H9 (cell line): Measurements from ENCODE around the gene CDK14. TPM values are rescaled to one million over a fixed set of nuclear protein-coding genes. Genes with fewer than 3 reads are reported as not detected.

ENCODE experiments used
- DNase-seq: peaks from one replicate; pipeline ENCODE4 v3.0.0-alpha.2; 2017
- H2AFZ ChIP-seq: one replicate; pipeline ENCODE4 v1.6.1; 2013; ENCODE audit warnings: mild to moderate bottlenecking, low read length, control low read depth, moderate library complexity
- H2AK5ac ChIP-seq: 2 replicates; pipeline ENCODE4 v1.6.1; 2013; ENCODE audit warnings: low read length, control low read depth, mixed read lengths; ENCODE audit not compliant: insufficient read length
- H2BK120ac ChIP-seq: one replicate; pipeline ENCODE4 v1.6.1; 2013; ENCODE audit warnings: low read depth, mild to moderate bottlenecking, low read length, control low read depth, inconsistent platforms; ENCODE audit not compliant: poor library complexity, severe bottlenecking
- H2BK12ac ChIP-seq: 2 replicates; pipeline ENCODE4 v1.6.1; 2013; ENCODE audit warnings: low read length, control low read depth, mixed read lengths, low read depth; ENCODE audit not compliant: insufficient read length
- H2BK15ac ChIP-seq: 2 replicates; pipeline ENCODE4 v1.6.1; 2013; ENCODE audit warnings: low read depth, low read length, control low read depth
- H2BK20ac ChIP-seq: one replicate; pipeline ENCODE4 v1.6.1; 2013; ENCODE audit warnings: low read depth, mild to moderate bottlenecking, low read length, control low read depth, inconsistent platforms; ENCODE audit not compliant: poor library complexity, severe bottlenecking
- H2BK5ac ChIP-seq: 2 replicates; pipeline ENCODE4 v1.6.1; 2013; ENCODE audit warnings: low read length, control low read depth, mixed read lengths; ENCODE audit not compliant: insufficient read length
- H3K14ac ChIP-seq: 2 replicates; pipeline ENCODE4 v1.6.1; 2013; ENCODE audit warnings: low read length, control low read depth; ENCODE audit not compliant: insufficient read depth
- H3K18ac ChIP-seq: 2 replicates; pipeline ENCODE4 v1.6.1; 2013; ENCODE audit warnings: low read depth, mild to moderate bottlenecking, mixed read lengths, low read length, control low read depth; ENCODE audit not compliant: insufficient read length
- H3K23ac ChIP-seq: 2 replicates; pipeline ENCODE4 v1.6.1; 2013; ENCODE audit warnings: low read length, control low read depth, mixed read lengths, low read depth; ENCODE audit not compliant: insufficient read length
- H3K23me2 ChIP-seq: 2 replicates; pipeline ENCODE4 v1.6.1; 2013; ENCODE audit warnings: low read depth, mild to moderate bottlenecking, mixed read lengths, low read length, control low read depth; ENCODE audit not compliant: insufficient read length, poor library complexity, severe bottlenecking
- H3K27ac ChIP-seq: 2 replicates; pipeline ENCODE4 v1.5.1; 2013; ENCODE audit warnings: low read length, control low read depth, mixed read lengths, low read depth; ENCODE audit not compliant: insufficient read length
- H3K27me3 ChIP-seq: 2 replicates; pipeline ENCODE4 v1.6.1; 2013; ENCODE audit warnings: low read length, control low read depth, inconsistent platforms; ENCODE audit not compliant: insufficient read depth
- H3K4ac ChIP-seq: 2 replicates; pipeline ENCODE4 v1.6.1; 2013; ENCODE audit warnings: low read depth, mild to moderate bottlenecking, control low read depth, inconsistent platforms, low read length, moderate library complexity
- H3K4me1 ChIP-seq: 2 replicates; pipeline ENCODE4 v1.6.1; 2013; ENCODE audit warnings: low read length, control low read depth, inconsistent platforms; ENCODE audit not compliant: insufficient read depth
- H3K4me2 ChIP-seq: 2 replicates; pipeline ENCODE4 v1.6.1; 2013; ENCODE audit warnings: low read length, control low read depth, mixed read lengths; ENCODE audit not compliant: insufficient read length, insufficient read depth
- H3K56ac ChIP-seq: 2 replicates; pipeline ENCODE4 v1.6.1; 2013; ENCODE audit warnings: low read depth, mild to moderate bottlenecking, mixed read lengths, low read length, control low read depth; ENCODE audit not compliant: insufficient read length
- H3K79me1 ChIP-seq: 2 replicates; pipeline ENCODE4 v1.6.1; 2013; ENCODE audit warnings: low read depth, mild to moderate bottlenecking, moderate library complexity, low read length, control low read depth, inconsistent platforms; ENCODE audit not compliant: insufficient read depth, poor library complexity, severe bottlenecking
- H3K79me2 ChIP-seq: 2 replicates; pipeline ENCODE4 v1.6.1; 2013; ENCODE audit warnings: low read length, control low read depth, inconsistent platforms; ENCODE audit not compliant: insufficient read depth
- H3K9ac ChIP-seq: 2 replicates; pipeline ENCODE4 v1.6.1; 2013; ENCODE audit warnings: low read length, control low read depth, mixed read lengths; ENCODE audit not compliant: insufficient read length; ENCODE audit errors: extremely low read depth
- H3K9me3 ChIP-seq: one replicate; pipeline ENCODE4 v1.6.1; 2013; ENCODE audit warnings: low read depth, low read length, inconsistent platforms; ENCODE audit not compliant: control insufficient read depth
- H3T11ph ChIP-seq: one replicate; pipeline ENCODE4 v1.6.1; 2013; ENCODE audit warnings: mild to moderate bottlenecking, low read length, control low read depth, inconsistent platforms
- H4K20me1 ChIP-seq: one replicate; pipeline ENCODE4 v1.6.1; 2013; ENCODE audit not compliant: control insufficient read depth, insufficient read length, insufficient read depth
- H4K5ac ChIP-seq: 2 replicates; pipeline ENCODE4 v1.6.1; 2013; ENCODE audit warnings: low read depth, mild to moderate bottlenecking, mixed read lengths, low read length, control low read depth; ENCODE audit not compliant: insufficient read length
- H4K8ac ChIP-seq: replicated peaks from 2 replicates; pipeline ENCODE4 v1.6.1; 2013; ENCODE audit warnings: low read length, control low read depth, mixed read lengths, low read depth; ENCODE audit not compliant: insufficient read length
- H4K91ac ChIP-seq: 2 replicates; pipeline ENCODE4 v1.6.1; 2013; ENCODE audit warnings: low read depth, mild to moderate bottlenecking, moderate library complexity, mixed read lengths, low read length, control low read depth; ENCODE audit not compliant: insufficient read length
- H3K27ac Mint-ChIP-seq, 3 experiments: 2 replicates in 2 of 3; 3 replicates in 1 of 3; pipeline ENCODE4 v1.8.0; 2020 to 2021; ENCODE audit warnings: mixed read lengths in 3 of 3, mild to moderate bottlenecking in 1 of 3, moderate library complexity in 1 of 3
- H3K27me3 Mint-ChIP-seq: 2 replicates; pipeline ENCODE4 v1.8.0; 2021; ENCODE audit warnings: low read depth, mild to moderate bottlenecking, moderate library complexity, mixed read lengths
- H3K36me3 Mint-ChIP-seq, 3 experiments: 2 replicates in 2 of 3; 3 replicates in 1 of 3; pipeline ENCODE4 v1.8.0; 2020 to 2021; ENCODE audit warnings: low read depth in 3 of 3, mixed read lengths in 3 of 3; ENCODE audit not compliant: insufficient read depth in 1 of 3
- H3K4me1 Mint-ChIP-seq, 2 experiments: 2 replicates each; pipeline ENCODE4 v1.8.0; 2020; ENCODE audit warnings: mixed read lengths in 2 of 2
- H3K4me3 Mint-ChIP-seq, 2 experiments: 2 replicates in 1 of 2; 3 replicates in 1 of 2; pipeline ENCODE4 v1.8.0; 2020 to 2021; ENCODE audit warnings: mild to moderate bottlenecking in 2 of 2, mixed read lengths in 2 of 2, moderate library complexity in 1 of 2
- H3K9me3 Mint-ChIP-seq, 2 experiments: 2 replicates in 1 of 2; 3 replicates in 1 of 2; pipeline ENCODE4 v1.8.0; 2020; ENCODE audit warnings: mild to moderate bottlenecking in 2 of 2, mixed read lengths in 2 of 2, moderate library complexity in 1 of 2
- CTCF ChIP-seq: fragments of 200-600 bp; sonication (generic); conservative IDR thresholded peaks from 3 replicates; pipeline ENCODE4 v1.8.0; 2021; ENCODE audit warnings: antibody characterized with exemption, mild to moderate bottlenecking
- WGBS: extraction: QIAGEN DNeasy Blood & Tissue Kit; methylation state at CpG from one replicate; pipeline ENCODE4 v1.1.7; 2013; ENCODE audit warnings: missing lambda C conversion rate, low lambda C conversion rate, mixed read lengths; ENCODE audit not compliant: insufficient read length; ENCODE audit errors: extremely low coverage; 5-methylcytosine and 5-hydroxymethylcytosine counted together
- total RNA-seq: library from RNA; stranded (reverse); gene quantifications from 2 replicates; pipeline ENCODE4 v1.2.1, GENCODE V29; 2021

The CDK14 gene
- total RNA-seq, 1 experiment from 2014 or later, result 23.9 TPM

GRCh38 chr7:91067242-91067641 lies 471.1 kb downstream of the CDK14 start:
- H3K56ac ChIP-seq, result no peak overlapping the region
- no peak overlapping the region for H2BK20ac ChIP-seq
- H3K4me3 Mint-ChIP-seq, result no peak overlapping the region
- H3K27me3 ChIP-seq, result no peaks in the 10 kb centered on the region
- H3K79me1 ChIP-seq, result no peaks in the 10 kb centered on the region
- H2AK5ac ChIP-seq, result no peak overlapping the region
- no peak overlapping the region for H3T11ph ChIP-seq
- no peak overlapping the region for H3K14ac ChIP-seq
- no peak overlapping the region for H3K4me2 ChIP-seq
- no peak for TF ChIP-seq CTCF
- H4K5ac ChIP-seq, result no peak overlapping the region
- no peaks in the 10 kb centered on the region for H3K9me3 ChIP-seq
- peaks cover 3 to 9% (median 4%) of the 10 kb centered on the region in 3 experiments; a peak in 6 of 7 replicates for H3K36me3 Mint-ChIP-seq
- H3K27ac ChIP-seq, result no peak overlapping the region
- H3K9me3 Mint-ChIP-seq, result peaks cover 0 to 2% of the 10 kb centered on the region in 2 experiments; a peak in 2 of 5 replicates
- H3K4me1 Mint-ChIP-seq, result peaks cover 14 to 20% of the 10 kb centered on the region in 2 experiments
- H3K79me2 ChIP-seq, result no peaks in the 10 kb centered on the region
- H3K27me3 Mint-ChIP-seq, result no peaks in the 10 kb centered on the region
- H4K8ac ChIP-seq, result no peak overlapping the region
- WGBS, result no CpG with 5 or more reads among the region's 3 CpGs
- H3K27ac Mint-ChIP-seq, result no peak overlapping the region
- no peak overlapping the region for H2BK15ac ChIP-seq
- H2BK5ac ChIP-seq, result no peak overlapping the region
- H4K91ac ChIP-seq, result no peak overlapping the region
- no peaks in the 10 kb centered on the region for H3K23me2 ChIP-seq
- H3K4me1 ChIP-seq, result 0 out of 2 replicates have a peak, but pooled peaks cover 4% of the 10 kb centered on the region
- no peak overlapping the region for H2BK120ac ChIP-seq
- no peak overlapping the region for H2AFZ ChIP-seq
- H3K9ac ChIP-seq, result no peak overlapping the region
- H2BK12ac ChIP-seq, result no peak overlapping the region
- no peak overlapping the region for H3K4ac ChIP-seq
- no peak for DNase-seq
- H3K23ac ChIP-seq, result no peak overlapping the region
- no peaks in the 10 kb centered on the region for H4K20me1 ChIP-seq
- no peak overlapping the region for H3K18ac ChIP-seq
